GM12872 (cell line): Measurements from ENCODE around the gene WDR43.

Experiments used
- CTCF ChIP-seq: IDR thresholded peaks from 3 replicates; pipeline ENCODE4 v1.5.1; 2011; ENCODE audit warnings: low read depth, mild to moderate bottlenecking, low read length, moderate library complexity; ENCODE audit not compliant: insufficient read depth

Gene WDR43

DNA sequence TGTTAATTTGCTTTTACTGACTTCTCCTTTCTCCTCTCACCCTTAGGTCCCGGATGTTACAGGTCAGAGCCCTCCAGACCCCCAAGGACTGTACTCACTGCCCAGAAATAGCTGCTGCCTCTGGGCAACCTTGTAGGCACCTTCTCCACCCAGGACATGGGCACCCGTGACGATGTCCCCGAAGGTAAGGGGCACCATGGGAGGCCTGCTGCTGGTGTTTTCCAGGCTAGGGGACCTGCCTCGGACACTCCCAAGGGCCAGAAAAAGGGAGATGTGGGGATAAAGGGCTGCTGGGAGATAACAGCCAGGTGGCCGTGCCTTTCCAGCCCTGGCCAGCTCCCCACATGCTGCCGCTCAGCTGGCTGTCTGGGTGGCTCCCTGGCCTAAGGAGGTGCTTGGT lies 100.2 kb downstream of the WDR43 start:
- TF ChIP-seq CTCF: no peak

DNA sequence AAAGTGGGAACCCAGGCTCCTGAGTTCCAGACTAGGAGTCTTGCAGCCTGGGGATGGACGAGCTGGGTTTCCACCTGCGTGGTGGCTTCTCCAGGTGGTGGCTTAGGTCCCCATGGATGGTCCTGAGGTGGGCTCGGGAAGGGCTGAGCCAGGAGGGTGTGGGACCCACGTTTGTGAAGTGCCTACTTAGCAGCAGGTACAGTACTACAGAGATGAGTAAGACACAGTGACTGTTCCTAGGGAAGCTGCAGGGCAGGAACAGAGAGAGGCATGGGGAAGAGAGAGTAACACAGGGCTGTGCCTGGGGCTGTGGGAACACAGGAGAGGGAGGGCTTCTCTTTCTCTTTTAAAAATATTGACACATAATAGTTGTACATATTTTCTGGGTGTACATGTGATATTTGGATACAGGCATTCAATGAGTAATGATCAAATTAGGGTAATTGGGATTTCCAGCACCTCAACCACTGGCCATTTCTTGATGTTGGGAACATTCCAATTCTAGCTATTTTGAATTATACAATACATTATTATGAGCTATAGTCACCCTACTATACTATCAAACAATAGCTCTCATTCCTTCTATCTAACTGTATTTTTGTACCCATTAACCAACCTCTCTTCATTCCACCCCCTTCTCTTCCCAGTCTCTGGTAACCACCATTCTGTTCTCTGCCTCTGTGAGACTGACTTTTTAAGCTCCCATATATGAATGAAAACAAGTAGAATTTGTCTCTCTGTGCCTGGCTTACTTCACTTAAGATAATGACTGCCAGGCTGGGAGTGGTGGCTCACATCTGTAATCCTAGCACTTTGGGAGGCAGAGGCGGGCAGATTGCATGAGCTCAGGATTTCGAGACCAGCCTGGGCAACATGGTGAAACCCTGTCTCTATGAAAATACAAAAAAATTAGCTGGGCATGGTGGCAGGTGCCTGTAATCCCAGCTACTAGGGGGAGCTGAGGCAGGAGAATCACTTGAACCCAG lies 101.6 kb downstream of the WDR43 start:
- no peak for TF ChIP-seq CTCF

DNA sequence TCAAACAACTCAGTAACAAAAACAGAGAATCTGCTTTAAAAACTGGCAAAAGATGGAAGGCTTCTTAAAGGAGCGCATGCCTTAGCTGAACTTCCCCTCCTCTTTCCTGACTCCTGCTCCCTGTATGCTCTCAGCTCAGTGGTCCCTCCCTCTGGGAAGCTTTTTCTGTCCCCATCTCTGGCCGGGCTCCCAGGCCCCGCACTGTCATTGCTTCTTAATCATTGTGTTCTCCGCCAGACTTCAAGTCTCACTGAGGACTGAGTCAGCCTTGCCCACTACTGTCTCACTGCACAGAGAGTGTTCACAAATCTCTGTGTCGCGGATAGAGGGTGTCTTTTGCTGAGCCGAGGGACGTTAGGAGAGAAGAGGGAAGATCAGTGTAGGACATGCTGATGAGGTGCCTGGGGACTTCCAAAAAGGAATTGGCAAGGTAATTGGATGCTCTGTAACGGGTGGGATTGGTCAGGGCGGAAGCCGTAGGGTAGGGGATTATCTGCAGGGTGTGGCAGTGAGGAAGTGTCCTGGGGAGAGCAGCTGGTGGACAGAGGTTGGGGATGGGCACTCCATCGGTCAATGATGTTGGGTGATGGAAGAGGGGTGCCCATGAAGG lies 102.9 kb downstream of the WDR43 start:
- no peak for TF ChIP-seq CTCF
